GM19438 (cell line): ENCODE results near the gene SLC8A3.

Experiments used
- ATAC-seq: cut with Tn5 transposase; IDR thresholded peaks from one replicate; pipeline ENCODE4 v1.9.1; 2021; ENCODE audit warnings: low read depth; ENCODE audit not compliant: unreplicated experiment

Gene SLC8A3

GRCh38 chr14:70078329-70078728 is 110.4 kb downstream of the SLC8A3 start:
- ATAC-seq, result no peak

GRCh38 chr14:70077720-70078119 is 111.0 kb downstream of the SLC8A3 start:
- ATAC-seq, result no peak

GRCh38 chr14:70077005-70077404 is 111.7 kb downstream of the SLC8A3 start:
- no peak for ATAC-seq

- ATAC-seq, result no peak
Measured at GRCh38 chr14:70073924-70074566, 114.7 kb downstream of the SLC8A3 start.

GRCh38 chr14:70069186-70069585 is 119.6 kb downstream of the SLC8A3 start:
- ATAC-seq, result no peak

GRCh38 chr14:70067810-70068209 is 120.9 kb downstream of the SLC8A3 start:
- no peak for ATAC-seq

GRCh38 chr14:70064136-70064865 is 124.5 kb downstream of the SLC8A3 start:
- ATAC-seq, result no peak

GRCh38 chr14:70061108-70061507 is 127.6 kb downstream of the SLC8A3 start:
- no peak for ATAC-seq

- ATAC-seq, result no peak
Measured at GRCh38 chr14:70059545-70059944, 129.2 kb downstream of the SLC8A3 start.

- ATAC-seq, result no peak
Measured at GRCh38 chr14:70057519-70058136, 131.1 kb downstream of the SLC8A3 start.

GRCh38 chr14:70052990-70053389 is 135.8 kb downstream of the SLC8A3 start:
- no peak for ATAC-seq

GRCh38 chr14:70050136-70050535 is 138.6 kb downstream of the SLC8A3 start:
- ATAC-seq, result no peak

- ATAC-seq, result no peak
Measured at GRCh38 chr14:70049605-70050004, 139.1 kb downstream of the SLC8A3 start.

- ATAC-seq, result no peak
Measured at GRCh38 chr14:70048313-70048654, 140.5 kb downstream of the SLC8A3 start.

- no peak for ATAC-seq
Measured at GRCh38 chr14:70047598-70048312, 141.0 kb downstream of the SLC8A3 start.

- ATAC-seq, result no peak
Measured at GRCh38 chr14:70045844-70046535, 142.8 kb downstream of the SLC8A3 start.

- ATAC-seq, result no peak
Measured at GRCh38 chr14:70045310-70045709, 143.4 kb downstream of the SLC8A3 start.

- ATAC-seq, result no peak
Measured at GRCh38 chr14:70043001-70043400, 145.8 kb downstream of the SLC8A3 start.

GRCh38 chr14:70036665-70037064 is 152.1 kb downstream of the SLC8A3 start:
- ATAC-seq, result no peak

- ATAC-seq, result no peak
Measured at GRCh38 chr14:70034257-70034656, 154.5 kb downstream of the SLC8A3 start.

GRCh38 chr14:70033561-70033960 is 155.2 kb downstream of the SLC8A3 start:
- no peak for ATAC-seq
